H9 (cell line): ENCODE measurements around the gene PTPRN2. TPM values are rescaled to one million over a fixed set of nuclear protein-coding genes. Genes with fewer than 3 reads are reported as not detected.

ENCODE experiments used
- DNase-seq: peaks from one replicate; pipeline ENCODE4 v3.0.0-alpha.2; 2017
- H2AFZ ChIP-seq: one replicate; pipeline ENCODE4 v1.6.1; 2013; ENCODE audit warnings: mild to moderate bottlenecking, low read length, control low read depth, moderate library complexity
- H2AK5ac ChIP-seq: 2 replicates; pipeline ENCODE4 v1.6.1; 2013; ENCODE audit warnings: low read length, control low read depth, mixed read lengths; ENCODE audit not compliant: insufficient read length
- H2BK120ac ChIP-seq: one replicate; pipeline ENCODE4 v1.6.1; 2013; ENCODE audit warnings: low read depth, mild to moderate bottlenecking, low read length, control low read depth, inconsistent platforms; ENCODE audit not compliant: poor library complexity, severe bottlenecking
- H2BK12ac ChIP-seq: 2 replicates; pipeline ENCODE4 v1.6.1; 2013; ENCODE audit warnings: low read length, control low read depth, mixed read lengths, low read depth; ENCODE audit not compliant: insufficient read length
- H2BK15ac ChIP-seq: 2 replicates; pipeline ENCODE4 v1.6.1; 2013; ENCODE audit warnings: low read depth, low read length, control low read depth
- H2BK20ac ChIP-seq: one replicate; pipeline ENCODE4 v1.6.1; 2013; ENCODE audit warnings: low read depth, mild to moderate bottlenecking, low read length, control low read depth, inconsistent platforms; ENCODE audit not compliant: poor library complexity, severe bottlenecking
- H2BK5ac ChIP-seq: 2 replicates; pipeline ENCODE4 v1.6.1; 2013; ENCODE audit warnings: low read length, control low read depth, mixed read lengths; ENCODE audit not compliant: insufficient read length
- H3K14ac ChIP-seq: 2 replicates; pipeline ENCODE4 v1.6.1; 2013; ENCODE audit warnings: low read length, control low read depth; ENCODE audit not compliant: insufficient read depth
- H3K18ac ChIP-seq: 2 replicates; pipeline ENCODE4 v1.6.1; 2013; ENCODE audit warnings: low read depth, mild to moderate bottlenecking, mixed read lengths, low read length, control low read depth; ENCODE audit not compliant: insufficient read length
- H3K23ac ChIP-seq: 2 replicates; pipeline ENCODE4 v1.6.1; 2013; ENCODE audit warnings: low read length, control low read depth, mixed read lengths, low read depth; ENCODE audit not compliant: insufficient read length
- H3K23me2 ChIP-seq: 2 replicates; pipeline ENCODE4 v1.6.1; 2013; ENCODE audit warnings: low read depth, mild to moderate bottlenecking, mixed read lengths, low read length, control low read depth; ENCODE audit not compliant: insufficient read length, poor library complexity, severe bottlenecking
- H3K27ac ChIP-seq: 2 replicates; pipeline ENCODE4 v1.5.1; 2013; ENCODE audit warnings: low read length, control low read depth, mixed read lengths, low read depth; ENCODE audit not compliant: insufficient read length
- H3K27me3 ChIP-seq: 2 replicates; pipeline ENCODE4 v1.6.1; 2013; ENCODE audit warnings: low read length, control low read depth, inconsistent platforms; ENCODE audit not compliant: insufficient read depth
- H3K4ac ChIP-seq: 2 replicates; pipeline ENCODE4 v1.6.1; 2013; ENCODE audit warnings: low read depth, mild to moderate bottlenecking, control low read depth, inconsistent platforms, low read length, moderate library complexity
- H3K4me1 ChIP-seq: 2 replicates; pipeline ENCODE4 v1.6.1; 2013; ENCODE audit warnings: low read length, control low read depth, inconsistent platforms; ENCODE audit not compliant: insufficient read depth
- H3K4me2 ChIP-seq: 2 replicates; pipeline ENCODE4 v1.6.1; 2013; ENCODE audit warnings: low read length, control low read depth, mixed read lengths; ENCODE audit not compliant: insufficient read length, insufficient read depth
- H3K56ac ChIP-seq: 2 replicates; pipeline ENCODE4 v1.6.1; 2013; ENCODE audit warnings: low read depth, mild to moderate bottlenecking, mixed read lengths, low read length, control low read depth; ENCODE audit not compliant: insufficient read length
- H3K79me1 ChIP-seq: 2 replicates; pipeline ENCODE4 v1.6.1; 2013; ENCODE audit warnings: low read depth, mild to moderate bottlenecking, moderate library complexity, low read length, control low read depth, inconsistent platforms; ENCODE audit not compliant: insufficient read depth, poor library complexity, severe bottlenecking
- H3K79me2 ChIP-seq: 2 replicates; pipeline ENCODE4 v1.6.1; 2013; ENCODE audit warnings: low read length, control low read depth, inconsistent platforms; ENCODE audit not compliant: insufficient read depth
- H3K9ac ChIP-seq: 2 replicates; pipeline ENCODE4 v1.6.1; 2013; ENCODE audit warnings: low read length, control low read depth, mixed read lengths; ENCODE audit not compliant: insufficient read length; ENCODE audit errors: extremely low read depth
- H3K9me3 ChIP-seq: one replicate; pipeline ENCODE4 v1.6.1; 2013; ENCODE audit warnings: low read depth, low read length, inconsistent platforms; ENCODE audit not compliant: control insufficient read depth
- H3T11ph ChIP-seq: one replicate; pipeline ENCODE4 v1.6.1; 2013; ENCODE audit warnings: mild to moderate bottlenecking, low read length, control low read depth, inconsistent platforms
- H4K20me1 ChIP-seq: one replicate; pipeline ENCODE4 v1.6.1; 2013; ENCODE audit not compliant: control insufficient read depth, insufficient read length, insufficient read depth
- H4K5ac ChIP-seq: 2 replicates; pipeline ENCODE4 v1.6.1; 2013; ENCODE audit warnings: low read depth, mild to moderate bottlenecking, mixed read lengths, low read length, control low read depth; ENCODE audit not compliant: insufficient read length
- H4K8ac ChIP-seq: replicated peaks from 2 replicates; pipeline ENCODE4 v1.6.1; 2013; ENCODE audit warnings: low read length, control low read depth, mixed read lengths, low read depth; ENCODE audit not compliant: insufficient read length
- H4K91ac ChIP-seq: 2 replicates; pipeline ENCODE4 v1.6.1; 2013; ENCODE audit warnings: low read depth, mild to moderate bottlenecking, moderate library complexity, mixed read lengths, low read length, control low read depth; ENCODE audit not compliant: insufficient read length
- H3K27ac Mint-ChIP-seq, 3 experiments: 2 replicates in 2 of 3; 3 replicates in 1 of 3; pipeline ENCODE4 v1.8.0; 2020 to 2021; ENCODE audit warnings: mixed read lengths in 3 of 3, mild to moderate bottlenecking in 1 of 3, moderate library complexity in 1 of 3
- H3K27me3 Mint-ChIP-seq: 2 replicates; pipeline ENCODE4 v1.8.0; 2021; ENCODE audit warnings: low read depth, mild to moderate bottlenecking, moderate library complexity, mixed read lengths
- H3K36me3 Mint-ChIP-seq, 3 experiments: 2 replicates in 2 of 3; 3 replicates in 1 of 3; pipeline ENCODE4 v1.8.0; 2020 to 2021; ENCODE audit warnings: low read depth in 3 of 3, mixed read lengths in 3 of 3; ENCODE audit not compliant: insufficient read depth in 1 of 3
- H3K4me1 Mint-ChIP-seq, 2 experiments: 2 replicates each; pipeline ENCODE4 v1.8.0; 2020; ENCODE audit warnings: mixed read lengths in 2 of 2
- H3K4me3 Mint-ChIP-seq, 2 experiments: 2 replicates in 1 of 2; 3 replicates in 1 of 2; pipeline ENCODE4 v1.8.0; 2020 to 2021; ENCODE audit warnings: mild to moderate bottlenecking in 2 of 2, mixed read lengths in 2 of 2, moderate library complexity in 1 of 2
- H3K9me3 Mint-ChIP-seq, 2 experiments: 2 replicates in 1 of 2; 3 replicates in 1 of 2; pipeline ENCODE4 v1.8.0; 2020; ENCODE audit warnings: mild to moderate bottlenecking in 2 of 2, mixed read lengths in 2 of 2, moderate library complexity in 1 of 2
- CTCF ChIP-seq: fragments of 200-600 bp; sonication (generic); conservative IDR thresholded peaks from 3 replicates; pipeline ENCODE4 v1.8.0; 2021; ENCODE audit warnings: antibody characterized with exemption, mild to moderate bottlenecking
- WGBS: extraction: QIAGEN DNeasy Blood & Tissue Kit; methylation state at CpG from one replicate; pipeline ENCODE4 v1.1.7; 2013; ENCODE audit warnings: missing lambda C conversion rate, low lambda C conversion rate, mixed read lengths; ENCODE audit not compliant: insufficient read length; ENCODE audit errors: extremely low coverage; 5-methylcytosine and 5-hydroxymethylcytosine counted together
- total RNA-seq: library from RNA; stranded (reverse); gene quantifications from 2 replicates; pipeline ENCODE4 v1.2.1, GENCODE V29; 2021

PTPRN2 gene
- total RNA-seq, 1 experiment from 2014 or later, result 5.2 TPM

GRCh38 chr7:157944051-157944450, 643.6 kb downstream of the PTPRN2 start:
- Mint-ChIP-seq H3K4me3 (no peak overlapping the region), H3K4me1 (peaks cover 16 to 17% of the 10 kb centered on the region in 2 experiments), H3K27me3 (peaks cover 9% of the 10 kb centered on the region), H3K36me3 (peaks cover 11 to 34% (median 12%) of the 10 kb centered on the region in 3 experiments), H3K27ac (no peak overlapping the region; a peak in 1 of 7 replicates), H3K9me3 (peaks cover 29 to 45% of the 10 kb centered on the region in 2 experiments)
- Histone ChIP-seq H3K23me2 (no peaks in the 10 kb centered on the region), H3K79me1 (no peaks in the 10 kb centered on the region), H3K27me3 (no peaks in the 10 kb centered on the region), H3T11ph (no peak overlapping the region), H3K4me1 (no peaks in the 10 kb centered on the region; the same call in 1 of the 2 replicates), H3K9ac (no peak overlapping the region), H3K79me2 (no peaks in the 10 kb centered on the region), H3K23ac (no peak overlapping the region), H3K18ac (no peak overlapping the region), H2BK120ac (no peak overlapping the region), H4K5ac (no peak overlapping the region), H2BK5ac (no peak overlapping the region), H3K9me3 (no peaks in the 10 kb centered on the region), H4K91ac (no peak overlapping the region), H2AFZ (no peak overlapping the region), H2BK15ac (no peak overlapping the region), H2AK5ac (no peak overlapping the region), H3K14ac (no peak overlapping the region), H3K27ac (no peak overlapping the region), H4K8ac (no peak overlapping the region), H3K56ac (no peak overlapping the region), H3K4ac (no peak overlapping the region), H2BK20ac (no peak overlapping the region), H4K20me1 (no peaks in the 10 kb centered on the region), H3K4me2 (no peak overlapping the region), H2BK12ac (no peak overlapping the region)
- no CpG with 5 or more reads among the region's 14 CpGs for WGBS
- no peak for DNase-seq
- TF ChIP-seq CTCF, result no peak
